ENCODE results near the gene AGBL4.
A peak's percentile ranks its signal among the peaks of the same experiment; 100 is the strongest.

AGBL4 gene

DNA sequence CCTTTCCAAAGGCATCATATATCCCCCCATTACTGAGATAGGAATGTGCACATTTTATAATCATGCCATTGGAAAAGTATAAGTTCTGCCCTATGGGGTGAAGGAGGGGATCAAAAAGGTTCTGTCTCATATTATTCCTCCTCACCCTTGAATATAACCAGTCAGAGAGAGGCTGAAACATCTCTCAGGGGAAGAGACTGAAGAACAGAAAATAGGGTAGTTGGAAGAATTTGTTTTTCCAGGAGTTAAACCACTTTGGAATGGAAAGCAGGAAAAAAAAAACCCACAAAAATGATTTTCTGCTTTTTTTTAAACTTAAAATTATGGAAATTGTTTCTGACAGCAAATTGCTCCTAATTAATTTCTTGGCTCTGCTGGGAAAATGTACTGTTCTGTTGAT is 1194.3 kb downstream of the AGBL4 start:
- Mint-ChIP-seq H3K4me3 (no peak overlapping the region), H3K36me3 (no peaks in the 10 kb centered on the region), H3K9me3 (no peaks in the 10 kb centered on the region), H3K27ac (no peak overlapping the region), H3K27me3 (peaks cover 4% of the 10 kb centered on the region), H3K4me1 (no peaks in the 10 kb centered on the region)
- no peak for DNase-seq
- CTCF ChIA-PET, result no interaction called here

DNA sequence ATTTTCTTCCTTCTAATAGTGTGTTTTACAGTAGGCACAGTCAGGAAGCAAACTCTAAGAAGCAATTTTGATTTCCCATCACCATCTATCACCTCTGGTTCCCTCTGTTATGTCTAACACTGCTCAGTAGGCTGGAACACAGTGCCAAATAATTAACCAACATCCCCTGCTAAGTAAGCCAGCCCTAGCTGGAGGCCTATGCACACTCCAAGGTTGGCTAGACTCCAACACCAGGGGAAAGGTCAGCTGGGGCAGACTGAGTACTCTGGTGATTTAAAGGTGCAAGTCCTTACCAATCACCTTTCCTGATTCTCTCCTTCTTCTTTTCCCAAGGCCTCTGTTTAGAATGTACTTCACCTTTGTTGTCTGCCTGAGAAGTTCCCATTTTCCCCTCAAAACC is 1200.6 kb downstream of the AGBL4 start:
- Mint-ChIP-seq H3K4me1 (no peaks in the 10 kb centered on the region), H3K4me3 (no peak overlapping the region), H3K9me3 (no peaks in the 10 kb centered on the region), H3K27ac (no peak overlapping the region), H3K36me3 (no peaks in the 10 kb centered on the region), H3K27me3 (peaks cover 4% of the 10 kb centered on the region)
- no peak for DNase-seq
- CTCF ChIA-PET, result no interaction called here

DNA sequence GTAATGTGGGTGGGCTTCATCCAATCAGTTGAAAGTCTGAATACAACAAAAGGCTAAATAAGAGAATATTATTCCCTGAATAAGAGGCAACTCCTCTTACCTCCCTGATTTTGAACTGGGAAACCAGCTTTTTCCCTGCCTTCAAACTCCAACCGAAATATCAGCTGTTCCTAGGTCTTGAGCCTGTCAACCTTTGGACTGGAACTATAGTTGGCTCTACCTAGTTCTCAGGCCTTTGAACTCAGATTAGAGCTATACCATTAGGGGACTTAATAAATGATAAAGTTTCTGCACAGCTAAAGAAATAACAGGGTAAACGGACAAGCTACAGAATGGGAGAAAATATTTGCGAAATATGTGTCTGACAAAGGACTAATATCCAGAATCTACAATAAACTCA is 1203.3 kb downstream of the AGBL4 start:
- Mint-ChIP-seq H3K36me3 (no peaks in the 10 kb centered on the region), H3K27me3 (no peaks in the 10 kb centered on the region), H3K4me1 (no peaks in the 10 kb centered on the region), H3K9me3 (no peaks in the 10 kb centered on the region), H3K4me3 (no peak overlapping the region), H3K27ac (no peak overlapping the region)
- CTCF ChIA-PET, result interaction anchor here (4.3 kb wide), 1 partner anchor 143 kb away, joined by 79 read pairs; no protein-coding TSS in a partner anchor
- DNase-seq, result no peak

DNA sequence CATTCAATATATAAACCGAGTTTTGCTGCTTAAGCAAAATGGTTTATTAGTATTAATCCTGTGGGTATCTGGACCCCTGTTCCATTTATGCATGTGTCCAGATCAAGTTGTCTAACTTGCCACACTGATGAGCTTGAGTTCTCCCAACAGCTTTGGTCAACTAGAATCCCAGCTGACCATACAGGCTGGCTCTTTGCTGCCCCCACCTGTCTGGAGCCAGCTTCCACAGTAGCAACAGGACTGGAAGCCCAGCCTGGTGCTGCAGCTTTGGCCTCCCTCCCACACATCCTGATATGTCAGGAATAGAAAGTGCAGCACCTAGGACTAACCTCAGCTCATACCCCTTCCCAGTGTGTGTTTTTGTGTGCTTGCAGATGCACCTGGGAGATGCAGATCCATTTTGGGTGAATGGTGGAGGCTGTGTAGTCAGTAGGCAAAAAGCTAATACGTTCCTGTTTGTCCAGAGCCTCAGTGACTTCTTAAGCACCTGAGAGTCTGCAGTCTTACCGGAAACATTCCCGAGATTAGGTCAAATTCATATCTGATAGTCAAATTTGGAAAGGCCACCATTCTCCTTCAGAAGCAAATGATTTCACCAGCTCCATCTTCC is 1206.1 kb downstream of the AGBL4 start:
- CTCF ChIA-PET, result interaction anchor here (0.6 to 4.3 kb wide), 14 partner anchors 9 to 320 kb away, joined by 3 to 79 read pairs (median 4); partner anchors contain the start of gene BEND5
- Mint-ChIP-seq H3K36me3 (no peaks in the 10 kb centered on the region), H3K27ac (no peak overlapping the region), H3K4me1 (no peaks in the 10 kb centered on the region), H3K4me3 (no peak overlapping the region), H3K27me3 (no peaks in the 10 kb centered on the region), H3K9me3 (no peaks in the 10 kb centered on the region)
- DNase-seq, result peak; percentile 35

DNA sequence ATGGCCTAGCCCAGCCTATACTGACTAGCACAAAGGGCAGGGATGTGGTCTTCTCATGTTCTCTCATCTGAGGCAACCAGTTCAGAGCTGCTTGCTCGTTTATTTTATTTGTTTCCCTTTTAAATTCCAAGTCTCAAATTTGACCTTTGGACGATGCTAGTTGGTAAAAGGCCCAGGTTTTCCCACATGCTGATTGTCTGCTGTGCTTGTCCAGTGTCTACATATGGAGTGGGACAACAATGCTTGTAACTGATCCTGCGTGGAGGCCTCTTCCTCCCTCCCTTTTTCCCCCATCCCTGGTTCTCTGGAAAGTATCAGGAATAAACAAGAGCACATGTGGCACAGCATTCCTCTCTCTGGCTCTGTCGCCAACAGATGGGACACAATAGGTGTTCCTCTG is 1213.0 kb downstream of the AGBL4 start:
- H3K4me1 Mint-ChIP-seq, result no peaks in the 10 kb centered on the region
- H3K27me3 Mint-ChIP-seq, result no peaks in the 10 kb centered on the region
- no peak overlapping the region for H3K4me3 Mint-ChIP-seq
- CTCF ChIA-PET, result interaction anchor here (0.9 kb wide), 1 partner anchor 134 kb away, joined by 4 read pairs; no protein-coding TSS in a partner anchor
- no peaks in the 10 kb centered on the region for H3K36me3 Mint-ChIP-seq
- no peak for DNase-seq
- no peak overlapping the region for H3K27ac Mint-ChIP-seq
- no peaks in the 10 kb centered on the region for H3K9me3 Mint-ChIP-seq

DNA sequence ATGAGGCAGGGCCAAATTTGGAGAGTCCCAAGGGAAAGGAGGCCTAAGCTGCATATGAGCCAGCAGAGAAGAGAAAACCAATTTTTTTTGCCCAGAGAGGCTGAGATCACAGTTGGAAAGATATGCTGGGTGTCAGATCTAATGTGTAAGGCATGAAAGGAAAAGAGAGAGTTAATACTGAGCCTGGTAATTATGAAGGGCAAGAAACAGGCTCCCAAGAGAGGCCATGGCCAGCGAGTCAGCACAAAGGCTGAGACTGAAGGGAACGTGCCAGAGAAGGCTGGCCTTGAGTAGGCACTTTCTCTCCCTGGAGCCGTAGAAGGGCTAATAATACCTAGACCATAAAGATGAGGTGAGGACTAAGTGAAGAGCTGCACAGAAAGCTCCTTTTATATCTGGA is 1215.3 kb downstream of the AGBL4 start:
- no peak for DNase-seq
- Mint-ChIP-seq H3K36me3 (no peaks in the 10 kb centered on the region), H3K9me3 (no peaks in the 10 kb centered on the region), H3K27ac (no peak overlapping the region), H3K4me1 (no peaks in the 10 kb centered on the region), H3K4me3 (no peak overlapping the region), H3K27me3 (no peaks in the 10 kb centered on the region)
- CTCF ChIA-PET, result no interaction called here

DNA sequence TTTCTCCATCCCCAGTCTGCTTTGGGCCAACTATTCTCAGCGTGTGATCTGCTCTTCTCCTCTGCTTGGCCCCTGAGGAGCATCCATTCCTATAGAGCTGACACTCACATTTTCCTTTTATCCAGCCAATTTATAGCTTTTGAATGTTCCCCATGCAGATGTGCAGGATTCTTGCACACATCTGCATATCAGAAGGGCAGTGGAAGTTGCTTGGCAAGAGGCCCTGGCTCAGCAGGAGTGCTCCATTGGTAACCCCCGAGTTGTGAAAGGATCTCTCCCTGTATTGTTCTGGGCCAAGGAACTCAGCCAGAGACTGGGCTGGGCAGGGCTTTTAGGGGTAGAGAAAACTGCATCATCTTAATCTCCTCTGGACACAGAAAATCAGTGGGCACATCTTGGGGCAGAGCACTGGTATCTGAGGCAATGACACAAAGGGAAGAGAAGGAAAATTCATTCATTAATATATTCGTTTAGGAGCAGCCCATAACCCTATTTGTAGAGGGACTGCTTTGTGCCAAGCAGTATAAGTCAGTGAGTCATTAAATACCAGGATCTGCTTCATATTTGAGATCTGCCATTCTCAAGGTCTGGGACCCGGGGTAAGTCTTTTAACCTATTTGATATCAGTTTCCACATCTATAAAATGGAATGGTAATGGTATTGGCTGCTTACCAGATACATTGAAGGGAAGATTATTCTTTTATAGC is 1216.0 kb downstream of the AGBL4 start:
- Mint-ChIP-seq H3K27me3 (no peaks in the 10 kb centered on the region), H3K27ac (no peak overlapping the region), H3K4me1 (no peaks in the 10 kb centered on the region), H3K36me3 (no peaks in the 10 kb centered on the region), H3K4me3 (no peak overlapping the region), H3K9me3 (no peaks in the 10 kb centered on the region)
- no peak for DNase-seq
- CTCF ChIA-PET, result no interaction called here

DNA sequence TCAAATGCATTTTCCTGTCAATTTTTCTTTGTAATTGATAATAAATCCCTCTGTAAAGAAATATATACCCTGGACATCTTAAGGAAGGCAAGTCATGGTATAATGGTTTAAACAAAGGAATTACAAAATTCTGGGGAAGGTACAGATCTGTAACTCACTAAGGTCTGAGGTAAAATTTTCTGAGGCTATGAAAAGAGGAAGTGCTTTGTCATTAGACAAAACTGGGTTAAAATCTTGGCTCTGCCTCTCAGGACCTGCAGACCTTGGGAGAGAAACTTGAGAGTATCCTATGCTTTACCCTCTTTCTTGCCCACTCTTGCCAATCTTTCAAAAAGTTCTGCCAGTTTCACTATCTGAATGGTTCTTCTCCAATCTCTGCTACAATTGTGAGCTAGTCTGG is 1220.3 kb downstream of the AGBL4 start:
- Mint-ChIP-seq H3K36me3 (no peaks in the 10 kb centered on the region), H3K4me3 (no peak overlapping the region), H3K9me3 (no peaks in the 10 kb centered on the region), H3K4me1 (no peaks in the 10 kb centered on the region), H3K27me3 (no peaks in the 10 kb centered on the region), H3K27ac (no peak overlapping the region)
- no peak for DNase-seq
- CTCF ChIA-PET, result interaction anchor here (1.3 kb wide), 1 partner anchor 14 kb away, joined by 3 read pairs; no protein-coding TSS in a partner anchor

DNA sequence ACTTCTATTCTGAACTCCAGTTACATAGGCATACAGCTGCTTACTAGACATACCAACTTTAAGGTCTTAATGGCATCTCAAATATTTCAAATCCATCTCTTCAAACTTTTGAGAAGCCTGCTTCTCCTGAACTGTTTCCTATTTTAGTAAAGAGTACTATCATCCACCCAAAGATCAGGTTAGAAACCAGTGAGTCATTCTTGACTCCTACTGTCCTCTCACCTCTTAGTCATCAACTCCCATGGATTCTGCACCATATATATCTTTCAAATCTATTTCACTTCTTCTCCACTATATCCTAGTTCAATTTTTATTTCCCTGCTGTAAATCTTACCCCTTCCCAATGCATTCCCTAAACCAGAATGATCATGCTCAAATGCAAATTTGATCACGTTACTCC is 1228.9 kb downstream of the AGBL4 start:
- no peak for DNase-seq
- Mint-ChIP-seq H3K27ac (no peak overlapping the region), H3K4me1 (no peaks in the 10 kb centered on the region)

DNA sequence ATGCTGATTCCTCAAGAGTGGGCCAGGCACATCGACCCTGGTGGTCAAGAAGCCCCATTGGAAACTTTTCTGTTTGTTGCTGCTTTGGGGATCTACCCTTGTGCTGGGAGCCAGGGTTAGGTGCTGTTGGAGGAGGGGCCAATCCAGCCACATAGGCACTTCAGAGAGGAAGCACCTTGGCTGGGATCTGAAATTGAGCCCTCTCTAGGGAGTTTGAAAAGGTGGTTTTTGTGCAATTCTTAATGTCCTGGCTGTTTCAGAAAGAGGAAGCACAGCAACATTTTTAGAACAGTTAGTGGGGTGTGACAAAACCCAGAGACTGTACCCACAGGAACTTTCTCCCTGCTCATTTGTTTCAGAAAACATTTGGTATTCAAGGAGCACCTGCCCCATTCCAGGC is 1229.9 kb downstream of the AGBL4 start:
- no peak for DNase-seq
- Mint-ChIP-seq H3K4me1 (no peaks in the 10 kb centered on the region), H3K9me3 (no peaks in the 10 kb centered on the region), H3K27ac (no peak overlapping the region), H3K4me3 (no peak overlapping the region), H3K27me3 (peaks cover 12% of the 10 kb centered on the region), H3K36me3 (no peaks in the 10 kb centered on the region)
- CTCF ChIA-PET, result no interaction called here

More for the DNA sequence above, 1228.9 kb downstream of the AGBL4 start:
- Mint-ChIP-seq H3K9me3 (no peaks in the 10 kb centered on the region), H3K4me3 (no peak overlapping the region), H3K27me3 (peaks cover 12% of the 10 kb centered on the region), H3K36me3 (no peaks in the 10 kb centered on the region)
- CTCF ChIA-PET, result no interaction called here

DNA sequence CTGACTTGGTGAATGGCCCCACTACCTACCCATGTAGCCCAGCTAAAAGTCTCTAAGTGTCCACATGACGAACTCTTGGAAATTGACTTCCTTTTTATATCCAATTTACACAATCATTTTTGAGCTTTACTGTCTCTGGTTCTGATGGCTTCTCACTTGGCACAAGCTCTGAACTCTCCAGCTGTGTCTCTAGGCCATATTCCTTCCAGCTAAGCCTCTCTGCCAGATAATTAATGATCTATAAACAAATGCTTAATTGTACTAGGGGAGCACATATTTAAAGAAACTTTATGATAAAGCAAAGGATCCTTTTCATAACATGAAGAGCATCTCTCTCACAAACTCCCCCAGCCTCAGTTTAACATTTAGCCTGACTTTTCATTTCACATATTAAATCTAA is 1230.8 kb downstream of the AGBL4 start:
- Mint-ChIP-seq H3K4me3 (no peak overlapping the region), H3K27ac (no peak overlapping the region), H3K4me1 (no peaks in the 10 kb centered on the region), H3K27me3 (peaks cover 12% of the 10 kb centered on the region), H3K9me3 (no peaks in the 10 kb centered on the region), H3K36me3 (no peaks in the 10 kb centered on the region)
- CTCF ChIA-PET, result no interaction called here
- no peak for DNase-seq

DNA sequence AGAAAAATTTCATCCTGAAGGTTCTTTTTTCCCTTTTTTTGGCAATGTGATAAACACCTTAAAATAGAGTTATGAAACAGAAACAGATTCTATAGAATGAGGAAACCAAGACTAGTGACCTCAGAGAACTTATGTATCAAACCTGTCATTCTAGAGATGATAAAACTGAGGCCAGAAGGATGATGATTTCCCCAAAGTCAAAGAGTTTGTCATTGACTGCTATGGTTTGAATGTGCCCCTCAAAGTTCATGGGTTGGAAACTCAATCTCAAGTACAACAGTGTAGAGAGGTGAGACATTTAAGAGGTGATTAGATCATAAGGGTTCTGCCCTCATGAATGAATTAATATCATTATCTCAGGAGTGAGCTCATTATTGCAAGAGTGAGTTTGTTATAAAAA is 1233.4 kb downstream of the AGBL4 start:
- H3K27ac Mint-ChIP-seq, result no peak overlapping the region
- CTCF ChIA-PET, result interaction anchor here (1.3 kb wide), 1 partner anchor 27 kb away, joined by 4 read pairs; no protein-coding TSS in a partner anchor
- H3K36me3 Mint-ChIP-seq, result no peaks in the 10 kb centered on the region
- no peak for DNase-seq
- no peaks in the 10 kb centered on the region for H3K9me3 Mint-ChIP-seq
- H3K27me3 Mint-ChIP-seq, result peaks cover 12% of the 10 kb centered on the region
- H3K4me1 Mint-ChIP-seq, result no peaks in the 10 kb centered on the region
- H3K4me3 Mint-ChIP-seq, result no peak overlapping the region

DNA sequence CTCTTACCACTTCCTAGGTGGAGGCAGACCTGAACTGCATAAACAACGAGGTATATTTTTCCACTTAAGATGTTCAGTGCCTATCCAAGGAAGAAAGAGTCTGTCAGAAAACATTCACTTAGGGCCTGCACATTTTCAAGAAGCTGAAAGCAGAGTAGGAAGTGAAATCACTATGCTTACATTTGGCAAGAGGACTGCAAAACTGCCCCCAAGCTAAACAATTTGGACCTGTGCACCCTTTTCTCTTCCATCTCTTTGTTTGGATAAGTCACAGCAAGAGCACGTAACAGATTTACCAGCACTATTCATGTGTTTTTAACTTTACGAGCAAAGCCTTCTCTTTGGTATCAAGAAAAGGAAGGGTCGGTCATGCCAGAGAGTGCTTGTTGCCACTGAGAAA is 1233.9 kb downstream of the AGBL4 start:
- CTCF ChIA-PET, result no interaction called here

DNA sequence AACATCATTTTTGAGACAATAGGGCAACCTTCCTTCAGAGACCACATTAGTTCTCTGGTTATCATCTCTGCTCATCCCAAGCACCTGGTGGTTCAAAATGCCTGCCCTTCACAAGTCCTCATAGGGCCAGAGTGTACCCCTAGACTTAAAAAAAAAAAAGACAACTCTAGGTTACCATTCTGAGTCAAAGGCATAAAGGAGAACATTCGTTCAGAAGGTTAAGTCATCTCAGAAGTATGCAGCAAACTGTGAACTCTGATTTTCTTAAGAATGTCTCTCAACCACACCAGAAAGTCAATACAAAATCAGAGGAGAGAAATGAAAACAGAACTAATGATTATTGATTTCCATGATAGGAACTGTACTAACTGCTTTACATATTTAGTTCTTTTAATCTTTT is 1237.9 kb downstream of the AGBL4 start:
- no peak for DNase-seq
- H3K27ac Mint-ChIP-seq, result no peak overlapping the region
- no peaks in the 10 kb centered on the region for H3K27me3 Mint-ChIP-seq
- no peaks in the 10 kb centered on the region for H3K4me1 Mint-ChIP-seq
- no peaks in the 10 kb centered on the region for H3K9me3 Mint-ChIP-seq
- H3K36me3 Mint-ChIP-seq, result no peaks in the 10 kb centered on the region
- no peak overlapping the region for H3K4me3 Mint-ChIP-seq
- CTCF ChIA-PET, result no interaction called here

More for the DNA sequence above, 1233.9 kb downstream of the AGBL4 start:
- no peaks in the 10 kb centered on the region for H3K36me3 Mint-ChIP-seq
- H3K27ac Mint-ChIP-seq, result no peak overlapping the region
- no peak overlapping the region for H3K4me3 Mint-ChIP-seq
- H3K4me1 Mint-ChIP-seq, result no peaks in the 10 kb centered on the region
- no peak for DNase-seq
- no peaks in the 10 kb centered on the region for H3K9me3 Mint-ChIP-seq
- H3K27me3 Mint-ChIP-seq, result peaks cover 9% of the 10 kb centered on the region

DNA sequence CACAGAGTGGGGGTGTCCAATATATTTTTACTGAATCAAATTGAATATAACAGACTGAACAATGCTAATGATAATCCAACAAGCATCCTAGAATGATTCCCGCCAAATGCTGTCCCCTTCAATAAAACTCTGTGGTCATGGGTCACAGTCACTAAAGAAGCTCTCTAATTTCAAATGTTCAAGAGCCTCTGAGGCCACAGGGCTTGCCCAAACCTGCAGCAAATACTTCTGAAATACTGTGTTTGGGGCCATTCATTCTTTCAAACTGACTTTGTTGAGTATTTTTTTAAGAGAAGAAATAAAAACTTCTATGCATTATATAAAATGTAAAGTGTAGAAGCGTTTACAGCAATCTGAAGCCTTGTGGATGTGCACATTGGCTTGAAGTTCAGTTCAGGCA is 1239.5 kb downstream of the AGBL4 start:
- H3K4me1 Mint-ChIP-seq, result no peaks in the 10 kb centered on the region
- CTCF ChIA-PET, result no interaction called here

More for the DNA sequence above, 1239.5 kb downstream of the AGBL4 start:
- no peaks in the 10 kb centered on the region for H3K36me3 Mint-ChIP-seq
- H3K4me3 Mint-ChIP-seq, result no peak overlapping the region
- peaks cover 2% of the 10 kb centered on the region for H3K27me3 Mint-ChIP-seq
- no peaks in the 10 kb centered on the region for H3K9me3 Mint-ChIP-seq
- no peak for DNase-seq
- H3K27ac Mint-ChIP-seq, result no peak overlapping the region
